Activated CD4-positive, alpha-beta T cell treated with anti-CD3 and anti-CD28 coated beads, Interleukin-2, amount 10 ng/mL, durations not matched to agents 7 days and 5 days (primary cell): ENCODE data around the gene MYT1. TPM values are rescaled to one million over a fixed set of nuclear protein-coding genes. Genes with fewer than 3 reads are reported as not detected.
"Not testable (repeated sequence)": the region's sequence is repeated elsewhere in the genome, so short reads cannot be mapped to it uniquely, and the experiment has no call there.

Source experiments
- CTCF ChIA-PET: fragments of 350-600 bp; sonication (Branson Sonifier 250); formaldehyde crosslinking; loops from one replicate; lab custom pipeline; 2021; ENCODE audit warnings: antibody characterized with exemption; lab: Charles Lee
- POLR2A ChIA-PET: fragments of 350-600 bp; sonication (Branson Sonifier 250); formaldehyde crosslinking; loops from one replicate; lab custom pipeline; 2021; ENCODE audit warnings: antibody characterized with exemption; lab: Charles Lee
- DNase-seq: peaks from one replicate; pipeline ENCODE4 v3.0.0-alpha.2; 2020
- H3K27ac Mint-ChIP-seq: one replicate; pipeline ENCODE4 v1.8.0; 2021; ENCODE audit warnings: mild to moderate bottlenecking, moderate library complexity, mixed read lengths
- H3K27me3 Mint-ChIP-seq: one replicate; pipeline ENCODE4 v1.8.0; 2021; ENCODE audit warnings: mixed read lengths
- H3K36me3 Mint-ChIP-seq: one replicate; pipeline ENCODE4 v1.8.0; 2021; ENCODE audit warnings: low read depth, mixed read lengths
- H3K4me1 Mint-ChIP-seq: one replicate; pipeline ENCODE4 v1.8.0; 2021; ENCODE audit warnings: mixed read lengths
- H3K4me3 Mint-ChIP-seq: one replicate; pipeline ENCODE4 v1.8.0; 2021; ENCODE audit warnings: mild to moderate bottlenecking, moderate library complexity, mixed read lengths
- H3K9me3 Mint-ChIP-seq: one replicate; pipeline ENCODE4 v1.8.0; 2021; ENCODE audit warnings: mixed read lengths
- total RNA-seq, 2 experiments: library from RNA; stranded (reverse); gene quantifications; one replicate each; pipeline ENCODE4 v1.2.3, GENCODE V29; 2021

MYT1 gene
- total RNA-seq, 2 experiments from 2014 or later: not detected

GRCh38 chr20:64130271-64130670, 34.0 kb upstream of the MYT1 start:
- Mint-ChIP-seq H3K36me3 (no peaks in the 10 kb centered on the region), H3K27ac (no peak overlapping the region), H3K4me3 (no peak overlapping the region), H3K27me3 (peaks cover 15% of the 10 kb centered on the region), H3K9me3 (no peaks in the 10 kb centered on the region), H3K4me1 (no peaks in the 10 kb centered on the region)
- DNase-seq: no peak
- POLR2A ChIA-PET: no interaction called here
- CTCF ChIA-PET: no interaction called here

- Mint-ChIP-seq H3K4me3 (no peak overlapping the region), H3K4me1 (no peaks in the 10 kb centered on the region), H3K27me3 (peaks cover 17% of the 10 kb centered on the region), H3K9me3 (no peaks in the 10 kb centered on the region), H3K27ac (no peak overlapping the region), H3K36me3 (no peaks in the 10 kb centered on the region)
- ChIA-PET POLR2A (no interaction called here), CTCF (no interaction called here)
- no peak for DNase-seq
These were observed 33.4 kb upstream of the MYT1 start for GRCh38 chr20:64130876-64131275.

DNA sequence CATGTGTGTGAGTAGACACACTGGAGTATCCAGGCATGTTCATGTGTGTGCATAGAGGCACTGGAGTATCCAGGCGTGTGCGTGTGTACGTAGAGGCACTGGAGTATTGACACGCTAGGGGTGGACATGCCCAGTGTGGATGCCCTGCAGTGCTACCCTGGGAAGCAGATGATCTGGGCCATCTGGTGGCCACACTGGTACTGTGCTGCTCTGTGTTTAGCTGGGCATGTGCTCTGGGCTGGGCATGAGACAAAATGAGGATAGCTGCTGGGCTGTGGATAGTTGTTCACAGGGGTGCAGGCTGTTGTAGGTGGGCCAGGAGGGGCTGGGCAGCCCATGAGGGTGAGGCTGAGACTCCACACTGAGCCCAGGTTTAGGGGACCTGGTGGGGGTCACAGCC, 32.8 kb upstream of the MYT1 start:
- Mint-ChIP-seq H3K9me3 (no peaks in the 10 kb centered on the region), H3K4me3 (no peak overlapping the region), H3K27me3 (peaks cover 15% of the 10 kb centered on the region), H3K27ac (no peak overlapping the region), H3K4me1 (no peaks in the 10 kb centered on the region), H3K36me3 (no peaks in the 10 kb centered on the region)
- no peak for DNase-seq
- CTCF ChIA-PET: no interaction called here
- POLR2A ChIA-PET: no interaction called here

DNA sequence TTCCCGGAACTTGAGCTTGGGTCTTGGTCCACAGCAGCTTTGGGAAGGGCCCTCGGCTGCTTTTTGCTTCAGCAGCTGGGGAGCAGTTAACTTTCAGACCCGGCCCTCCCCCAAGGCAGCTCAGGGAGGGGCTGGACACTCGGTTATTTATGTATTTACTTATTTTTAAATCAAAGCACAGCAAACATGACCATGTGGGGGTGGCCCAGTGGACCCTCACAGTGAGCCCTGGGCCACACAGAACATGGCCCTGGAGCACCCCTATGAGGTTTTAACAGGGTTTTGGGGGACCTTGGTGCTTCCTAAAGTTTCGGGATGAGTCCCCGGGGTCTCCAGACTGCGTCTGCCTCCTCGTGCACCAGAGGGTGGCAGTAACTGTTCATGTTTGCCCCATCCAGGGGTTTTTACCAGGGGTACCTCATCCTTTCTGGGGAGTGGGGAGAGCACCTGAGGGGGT, 30.3 kb upstream of the MYT1 start:
- H3K27ac Mint-ChIP-seq: no peak overlapping the region
- ChIA-PET POLR2A (no interaction called here), CTCF (interaction anchor here (1.0 kb wide), 1 partner anchor 14 kb away, joined by 3 read pairs; no protein-coding TSS in a partner anchor)
- H3K4me3 Mint-ChIP-seq: no peak overlapping the region
- no peak for DNase-seq
- H3K36me3 Mint-ChIP-seq: no peaks in the 10 kb centered on the region
- H3K27me3 Mint-ChIP-seq: peaks cover 9% of the 10 kb centered on the region
- H3K4me1 Mint-ChIP-seq: no peaks in the 10 kb centered on the region
- no peaks in the 10 kb centered on the region for H3K9me3 Mint-ChIP-seq

DNA sequence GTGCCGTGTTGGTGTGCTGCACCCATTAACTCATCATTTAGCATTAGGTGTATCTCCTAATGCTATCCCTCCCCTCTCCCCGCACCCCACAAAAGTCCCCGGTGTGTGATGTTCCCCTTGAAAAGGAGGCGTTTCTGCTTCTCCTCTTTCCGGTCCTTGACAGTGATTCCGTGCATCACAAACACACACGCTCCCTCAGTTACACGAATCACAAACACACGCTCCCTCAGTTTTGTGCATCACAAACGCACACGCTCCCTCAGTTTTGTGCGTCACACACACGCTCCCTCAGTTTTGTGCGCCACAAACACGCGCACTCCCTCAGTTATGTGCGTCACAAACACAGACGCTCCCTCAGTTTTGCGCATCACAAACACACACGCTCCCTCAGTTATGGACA, 29.5 kb upstream of the MYT1 start:
- H3K4me3 Mint-ChIP-seq, H3K27me3 Mint-ChIP-seq, H3K36me3 Mint-ChIP-seq, POLR2A ChIA-PET, CTCF ChIA-PET, H3K9me3 Mint-ChIP-seq, H3K27ac Mint-ChIP-seq, DNase-seq, H3K4me1 Mint-ChIP-seq: not testable (repeated sequence)

DNA sequence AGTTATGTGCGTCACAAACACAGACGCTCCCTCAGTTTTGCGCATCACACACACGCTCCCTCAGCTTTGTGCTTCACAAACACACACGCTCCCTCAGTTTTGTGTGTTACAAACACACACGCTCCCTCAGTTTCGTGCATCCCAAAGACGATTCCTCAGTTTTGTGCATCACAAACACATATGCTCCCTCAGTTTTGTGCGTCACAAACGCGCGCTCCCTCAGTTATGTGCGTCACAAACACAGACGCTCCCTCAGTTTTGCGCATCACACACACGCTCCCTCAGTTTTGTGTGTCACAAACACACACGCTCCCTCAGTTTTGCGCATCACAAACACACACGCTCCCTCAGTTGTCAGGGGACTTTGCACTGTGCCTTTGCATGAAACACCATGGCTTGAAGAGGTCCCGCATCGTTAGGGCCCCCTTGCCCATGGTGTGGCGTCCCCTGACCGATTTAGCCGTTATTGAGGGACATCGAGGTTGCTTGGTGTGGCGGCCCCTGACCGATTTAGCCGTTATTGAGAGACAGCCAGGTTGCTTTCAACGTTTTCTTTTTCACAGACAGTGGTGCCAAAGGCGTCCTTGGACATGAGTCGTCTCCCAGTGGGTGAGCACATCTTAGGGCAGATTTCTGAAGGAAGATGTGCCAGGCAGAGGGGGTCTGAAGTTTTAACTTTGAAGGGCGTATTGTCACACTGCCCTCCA, 28.1 kb upstream of the MYT1 start:
- Mint-ChIP-seq H3K9me3 (no peaks in the 10 kb centered on the region), H3K27ac (no peak overlapping the region), H3K4me3 (no peak overlapping the region), H3K4me1 (no peaks in the 10 kb centered on the region), H3K36me3 (no peaks in the 10 kb centered on the region), H3K27me3 (peaks cover 6% of the 10 kb centered on the region)
- POLR2A ChIA-PET: no interaction called here
- DNase-seq: no peak
- CTCF ChIA-PET: no interaction called here

DNA sequence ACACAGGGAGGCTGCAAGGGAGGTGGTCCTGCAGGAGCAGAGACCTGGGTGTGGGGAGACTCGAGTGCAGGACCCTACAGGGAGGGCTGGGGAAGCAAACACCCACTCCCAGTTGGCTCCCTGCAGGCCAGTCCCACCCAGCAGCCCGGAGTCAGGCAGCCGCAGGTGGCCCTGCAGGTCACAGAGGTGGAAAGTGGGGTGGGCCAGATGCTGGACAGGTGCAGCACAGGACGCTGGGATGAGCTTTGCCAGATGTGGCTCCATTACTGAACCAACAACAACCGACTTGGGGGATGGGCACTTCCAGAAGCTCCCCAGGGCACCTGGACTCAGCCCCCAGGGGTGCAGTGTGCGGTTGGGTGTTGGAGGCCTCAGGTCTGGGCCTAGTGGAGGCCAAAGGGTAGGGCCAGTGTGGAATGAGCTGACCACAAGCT, 26.6 kb upstream of the MYT1 start:
- POLR2A ChIA-PET: no interaction called here
- Mint-ChIP-seq H3K9me3 (no peaks in the 10 kb centered on the region), H3K4me3 (no peak overlapping the region), H3K4me1 (no peaks in the 10 kb centered on the region), H3K27ac (no peak overlapping the region), H3K36me3 (no peaks in the 10 kb centered on the region), H3K27me3 (peaks cover 6% of the 10 kb centered on the region)
- no peak for DNase-seq
- CTCF ChIA-PET: interaction anchor here (0.7 kb wide), 1 partner anchor 85 kb away, joined by 3 read pairs; no protein-coding TSS in a partner anchor

DNA sequence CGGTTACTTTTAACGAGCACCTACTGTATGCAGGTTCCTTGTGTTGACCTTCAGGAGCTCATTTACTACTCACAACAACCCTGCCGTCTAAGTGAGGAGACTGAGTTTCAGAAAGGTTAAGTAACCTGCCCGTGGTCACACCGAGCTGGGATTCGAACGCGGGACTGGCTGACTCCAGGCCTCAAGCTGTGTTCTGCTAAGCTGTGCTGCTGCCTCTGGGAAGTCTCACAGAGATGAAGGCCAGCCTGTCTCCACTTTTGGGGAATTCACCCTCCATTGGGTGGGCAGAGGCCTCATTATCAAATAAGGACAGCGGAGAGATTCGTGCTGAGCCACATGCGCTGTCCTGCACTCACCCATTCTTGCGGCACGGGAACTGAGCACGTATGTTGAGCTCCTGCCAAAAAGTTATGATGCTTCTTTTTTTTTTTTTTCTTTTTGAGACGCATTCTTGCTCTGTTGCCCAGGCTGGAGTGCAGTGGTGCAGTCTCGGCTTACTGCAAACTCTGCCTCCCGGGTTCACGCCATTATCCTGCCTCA, 25.9 kb upstream of the MYT1 start:
- Mint-ChIP-seq H3K4me3 (no peak overlapping the region), H3K36me3 (no peaks in the 10 kb centered on the region), H3K4me1 (no peaks in the 10 kb centered on the region), H3K27ac (no peak overlapping the region), H3K27me3 (peaks cover 6% of the 10 kb centered on the region), H3K9me3 (no peaks in the 10 kb centered on the region)
- ChIA-PET POLR2A (no interaction called here), CTCF (interaction anchor here (0.7 kb wide), 1 partner anchor 86 kb away, joined by 3 read pairs; no protein-coding TSS in a partner anchor)
- DNase-seq: no peak

GRCh38 chr20:64139199-64140060, 24.8 kb upstream of the MYT1 start:
- Mint-ChIP-seq H3K4me3 (no peak overlapping the region), H3K27me3 (peaks cover 6% of the 10 kb centered on the region), H3K36me3 (no peaks in the 10 kb centered on the region), H3K4me1 (no peaks in the 10 kb centered on the region), H3K27ac (no peak overlapping the region), H3K9me3 (peaks cover 7% of the 10 kb centered on the region)
- ChIA-PET CTCF (no interaction called here), POLR2A (no interaction called here)
- DNase-seq: no peak

DNA sequence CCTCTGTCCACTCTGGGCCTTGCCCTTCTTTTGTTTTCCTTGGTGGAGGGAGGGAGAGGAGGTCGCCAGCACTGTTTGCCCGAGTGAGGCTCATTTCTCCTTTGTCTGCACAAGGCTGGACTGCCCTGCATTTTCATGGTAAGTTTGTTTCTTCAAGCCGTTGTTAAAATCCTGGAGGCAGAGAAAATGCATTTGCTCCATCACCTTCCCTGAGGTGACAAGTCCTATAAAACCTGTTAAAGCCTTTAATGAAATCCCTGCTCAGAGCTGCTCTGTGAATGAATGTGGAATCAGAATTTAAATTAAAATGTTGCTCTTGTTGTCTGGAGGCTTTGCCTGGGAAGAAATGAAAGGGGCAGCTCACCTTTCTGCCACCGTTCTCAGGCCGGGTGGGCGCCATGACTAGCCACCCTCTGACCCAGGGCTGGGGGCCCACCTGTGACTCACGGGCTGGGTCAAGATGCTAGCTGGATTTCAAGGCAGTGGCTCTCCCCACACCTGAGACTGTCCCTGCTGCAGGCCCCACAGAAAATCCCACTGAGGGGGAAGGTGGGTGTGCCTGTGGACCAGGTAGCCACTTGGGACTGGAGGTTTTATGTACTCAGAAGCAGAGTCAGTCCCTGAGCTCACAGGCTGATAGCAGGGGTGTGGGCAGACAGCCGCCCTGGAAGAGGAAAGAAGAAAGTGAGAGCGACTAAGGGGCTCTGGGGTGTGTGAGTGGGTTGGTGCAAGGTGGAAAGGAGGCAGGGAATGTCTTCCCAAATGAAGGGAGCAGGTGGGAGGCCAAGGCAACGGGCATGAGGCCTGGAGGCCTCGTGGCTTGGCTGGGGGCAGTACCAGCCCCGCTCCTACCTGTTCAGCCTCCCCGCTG, 24.0 kb upstream of the MYT1 start:
- peaks cover 4% of the 10 kb centered on the region for H3K27me3 Mint-ChIP-seq
- ChIA-PET CTCF (no interaction called here), POLR2A (no interaction called here)
- H3K4me1 Mint-ChIP-seq: no peaks in the 10 kb centered on the region
- H3K9me3 Mint-ChIP-seq: peaks cover 15% of the 10 kb centered on the region
- no peak overlapping the region for H3K4me3 Mint-ChIP-seq
- H3K36me3 Mint-ChIP-seq: peaks cover 2% of the 10 kb centered on the region
- no peak for DNase-seq
- H3K27ac Mint-ChIP-seq: no peak overlapping the region

DNA sequence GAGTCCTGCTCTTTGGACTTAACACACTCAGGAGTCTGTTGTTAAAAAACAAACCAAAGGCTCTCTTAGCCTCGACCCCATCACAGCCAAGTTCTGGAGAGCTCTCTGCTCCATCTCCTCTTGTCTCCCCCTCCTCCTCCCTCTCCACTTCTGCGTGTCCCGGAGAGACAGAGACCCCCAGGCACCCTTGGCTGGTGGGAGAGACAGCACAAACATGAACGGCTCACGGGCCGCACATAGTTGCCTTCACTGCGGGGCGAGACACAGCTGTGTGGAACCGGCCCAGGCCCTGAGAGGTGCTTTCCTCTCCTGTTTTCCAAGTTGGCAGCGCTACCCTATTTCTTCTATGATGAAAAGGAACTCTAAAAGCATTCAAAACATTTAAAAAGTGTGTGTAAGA, 23.3 kb upstream of the MYT1 start:
- Mint-ChIP-seq H3K9me3 (peaks cover 18% of the 10 kb centered on the region), H3K4me3 (no peak overlapping the region), H3K36me3 (peaks cover 2% of the 10 kb centered on the region), H3K4me1 (no peaks in the 10 kb centered on the region), H3K27ac (no peak overlapping the region), H3K27me3 (peaks cover under 1% of the 10 kb centered on the region)
- ChIA-PET POLR2A (no interaction called here), CTCF (no interaction called here)
- DNase-seq: no peak

DNA sequence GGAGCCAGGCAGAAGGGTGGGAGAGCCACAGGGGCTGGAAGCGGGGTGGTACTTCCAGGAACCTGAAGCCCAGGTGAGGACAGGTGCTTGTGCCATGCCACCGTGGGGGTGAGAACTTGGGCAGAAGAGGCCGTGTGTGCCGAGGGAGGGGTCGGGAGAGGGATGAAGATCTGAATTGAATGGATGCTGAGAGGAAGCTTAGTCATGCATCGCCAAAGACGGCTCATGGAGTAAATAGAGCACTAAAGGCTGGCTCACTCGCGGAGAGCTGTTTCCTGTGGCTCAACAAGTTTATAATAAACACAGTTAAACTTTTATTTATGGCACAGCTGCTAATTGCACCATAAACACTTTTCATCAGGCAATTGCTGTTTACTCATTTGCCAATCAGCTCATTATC, 21.7 kb upstream of the MYT1 start:
- Mint-ChIP-seq H3K4me3 (no peak overlapping the region), H3K4me1 (no peaks in the 10 kb centered on the region), H3K27ac (no peak overlapping the region), H3K27me3 (no peaks in the 10 kb centered on the region), H3K9me3 (peaks cover 18% of the 10 kb centered on the region), H3K36me3 (peaks cover 2% of the 10 kb centered on the region)
- no peak for DNase-seq
- POLR2A ChIA-PET: interaction anchor here (0.7 kb wide), 1 partner anchor 13 kb away, joined by 3 read pairs; no protein-coding TSS in a partner anchor
- CTCF ChIA-PET: interaction anchor here (0.6 kb wide), 1 partner anchor 22 kb away, joined by 3 read pairs; no protein-coding TSS in a partner anchor
